Left renal cortex interstitium (tissue), 4 donors: ENCODE data around the gene NBPF3. TPM values are rescaled to one million over a fixed set of nuclear protein-coding genes. Genes with fewer than 3 reads are reported as not detected.
"Not testable (repeated sequence)": the region's sequence is repeated elsewhere in the genome, so short reads cannot be mapped to it uniquely, and the experiment has no call there.

Experiments
- DNase-seq, 4 donors: peaks; one replicate each; pipeline ENCODE4 v3.0.0-alpha.2; 2013; ENCODE audit warnings: low read depth in 4 of 4, low spot score in 2 of 4, missing footprints in 1 of 4
- polyA plus RNA-seq, 4 donors: library from polyadenylated mRNA; unstranded; fragments of 120-200 nt; gene quantifications; one replicate each; pipeline ENCODE4 v1.2.1, GENCODE V29; 2013; ENCODE audit not compliant: insufficient read length in 4 of 4

The NBPF3 gene
- polyA plus RNA-seq, 4 donors = 15.5 to 21.5 (median 17.2) TPM

GRCh38 chr1:21511579-21512522 lies 71.9 kb downstream of the NBPF3 start:
- no peak for DNase-seq

- no peak for DNase-seq
Measured at GRCh38 chr1:21514245-21514644, 74.3 kb downstream of the NBPF3 start.

GRCh38 chr1:21517161-21517589 lies 77.2 kb downstream of the NBPF3 start:
- DNase-seq = no peak

- DNase-seq = no peak
Measured at GRCh38 chr1:21517660-21518480, 77.9 kb downstream of the NBPF3 start.

GRCh38 chr1:21518774-21519455 lies 79.0 kb downstream of the NBPF3 start:
- DNase-seq = no peak

- DNase-seq = not testable (repeated sequence)
Measured at GRCh38 chr1:21519486-21520070, 79.6 kb downstream of the NBPF3 start.

GRCh38 chr1:21520899-21521716 lies 81.2 kb downstream of the NBPF3 start:
- DNase-seq = no peak

GRCh38 chr1:21521717-21522060 lies 81.8 kb downstream of the NBPF3 start:
- no peak for DNase-seq

- no peak for DNase-seq
Measured at GRCh38 chr1:21522525-21523038, 82.6 kb downstream of the NBPF3 start.

GRCh38 chr1:21523297-21523813 lies 83.4 kb downstream of the NBPF3 start:
- DNase-seq = no peak

- no peak for DNase-seq
Measured at GRCh38 chr1:21524220-21524619, 84.3 kb downstream of the NBPF3 start.

GRCh38 chr1:21524686-21525339 lies 84.9 kb downstream of the NBPF3 start:
- DNase-seq = no peak

GRCh38 chr1:21525340-21525717 lies 85.4 kb downstream of the NBPF3 start:
- DNase-seq = no peak

- DNase-seq = no peak
Measured at GRCh38 chr1:21526441-21526840, 86.5 kb downstream of the NBPF3 start.

GRCh38 chr1:21530368-21531016 lies 90.6 kb downstream of the NBPF3 start:
- no peak for DNase-seq

GRCh38 chr1:21531241-21531640 lies 91.3 kb downstream of the NBPF3 start:
- no peak for DNase-seq

- DNase-seq = no peak
Measured at GRCh38 chr1:21532496-21532895, 92.6 kb downstream of the NBPF3 start.

GRCh38 chr1:21532992-21533534 lies 93.1 kb downstream of the NBPF3 start:
- DNase-seq = no peak
